Tibial nerve (tissue), 3 donors: ENCODE data around the gene IFNGR2.
"Not testable (repeated sequence)": the region's sequence is repeated elsewhere in the genome, so short reads cannot be mapped to it uniquely, and the experiment has no call there.

Experiments
- POLR2A ChIP-seq, 2 donors: fragments of 450-650 bp; IDR thresholded peaks; one replicate each; pipeline ENCODE4 v1.6.1; 2017; ENCODE audit warnings: antibody characterized with exemption in 2 of 2, mild to moderate bottlenecking in 2 of 2, moderate library complexity in 2 of 2
- TF ChIP-seq, protein P1 (sequence below), 5 experiments: fragments of 200-600 bp in 3 of 5; fragments of 450-650 bp in 2 of 5; sonication (generic) in 3 of 5; IDR thresholded peaks; one replicate each; pipeline ENCODE4 v1.5.1; 2016 to 2019; ENCODE audit warnings: antibody characterized with exemption in 5 of 5, mild to moderate bottlenecking in 3 of 5, moderate library complexity in 2 of 5

DNA sequence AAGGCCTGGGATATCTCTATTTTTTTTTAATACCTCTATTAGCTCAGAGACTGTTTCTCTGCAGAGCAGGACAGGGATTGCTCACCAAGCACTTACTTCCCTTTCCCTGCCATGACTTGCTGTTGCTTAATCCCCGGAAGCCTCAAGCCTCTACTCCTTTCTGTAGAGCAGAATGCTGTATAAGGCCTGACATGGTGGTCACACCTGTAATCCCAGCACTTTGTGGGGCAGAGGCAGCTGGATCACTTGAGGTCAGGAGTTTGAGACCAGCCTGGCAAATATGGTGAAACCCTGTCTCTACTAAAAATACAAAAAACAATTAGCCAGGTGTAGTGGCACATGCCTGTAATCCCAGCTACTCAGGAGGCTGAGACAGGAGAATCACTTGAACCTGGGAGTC, 23.3 kb upstream of the IFNGR2 start:
- TF ChIP-seq, protein P1, sequence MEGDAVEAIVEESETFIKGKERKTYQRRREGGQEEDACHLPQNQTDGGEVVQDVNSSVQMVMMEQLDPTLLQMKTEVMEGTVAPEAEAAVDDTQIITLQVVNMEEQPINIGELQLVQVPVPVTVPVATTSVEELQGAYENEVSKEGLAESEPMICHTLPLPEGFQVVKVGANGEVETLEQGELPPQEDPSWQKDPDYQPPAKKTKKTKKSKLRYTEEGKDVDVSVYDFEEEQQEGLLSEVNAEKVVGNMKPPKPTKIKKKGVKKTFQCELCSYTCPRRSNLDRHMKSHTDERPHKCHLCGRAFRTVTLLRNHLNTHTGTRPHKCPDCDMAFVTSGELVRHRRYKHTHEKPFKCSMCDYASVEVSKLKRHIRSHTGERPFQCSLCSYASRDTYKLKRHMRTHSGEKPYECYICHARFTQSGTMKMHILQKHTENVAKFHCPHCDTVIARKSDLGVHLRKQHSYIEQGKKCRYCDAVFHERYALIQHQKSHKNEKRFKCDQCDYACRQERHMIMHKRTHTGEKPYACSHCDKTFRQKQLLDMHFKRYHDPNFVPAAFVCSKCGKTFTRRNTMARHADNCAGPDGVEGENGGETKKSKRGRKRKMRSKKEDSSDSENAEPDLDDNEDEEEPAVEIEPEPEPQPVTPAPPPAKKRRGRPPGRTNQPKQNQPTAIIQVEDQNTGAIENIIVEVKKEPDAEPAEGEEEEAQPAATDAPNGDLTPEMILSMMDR (IDR thresholded peaks at IDR 0.05): not testable (repeated sequence)
- not testable (repeated sequence) for TF ChIP-seq POLR2A (IDR thresholded peaks at IDR 0.05)
